DMS53 treated with DMSO at 0.1 percent for 48 hours (cell line): ENCODE results near the gene MIOS.

Source experiments
- DNase-seq: peaks from one replicate; lab custom pipeline; 2025; ENCODE audit not compliant: unreplicated experiment; lab: John Stamatoyannopoulos, UW

Gene MIOS

DNA sequence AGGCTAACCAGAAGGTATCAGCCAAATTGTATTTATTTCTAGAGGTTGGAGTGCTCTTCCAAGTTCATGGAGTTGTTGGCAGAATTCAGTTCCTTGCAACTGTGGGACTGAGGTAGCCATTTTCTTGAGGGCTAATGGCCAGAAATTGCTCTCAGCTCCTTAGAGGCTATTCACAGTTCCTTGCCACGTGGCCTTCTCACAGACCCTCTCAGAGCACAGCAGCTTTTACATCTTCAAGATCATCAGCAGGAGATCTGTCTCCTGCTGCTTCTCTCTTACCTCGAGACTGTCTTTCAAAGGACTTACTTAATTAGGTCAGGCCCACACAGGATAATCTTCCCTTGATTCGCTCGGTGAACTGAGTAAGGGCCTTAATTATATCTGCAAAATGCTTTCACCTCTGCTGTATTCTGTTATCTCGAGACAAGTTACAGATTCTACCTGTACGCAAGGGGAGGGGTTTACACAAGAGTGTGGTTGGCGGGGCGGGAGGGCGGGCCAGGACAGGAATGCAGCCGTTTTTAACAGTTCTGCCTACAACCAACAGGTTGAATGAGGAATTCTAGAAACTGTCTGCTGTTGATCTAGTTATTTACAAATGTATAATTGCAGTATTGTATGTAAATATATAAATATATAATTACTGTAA is 15.0 kb downstream of the MIOS start:
- DNase-seq, result no peak

DNA sequence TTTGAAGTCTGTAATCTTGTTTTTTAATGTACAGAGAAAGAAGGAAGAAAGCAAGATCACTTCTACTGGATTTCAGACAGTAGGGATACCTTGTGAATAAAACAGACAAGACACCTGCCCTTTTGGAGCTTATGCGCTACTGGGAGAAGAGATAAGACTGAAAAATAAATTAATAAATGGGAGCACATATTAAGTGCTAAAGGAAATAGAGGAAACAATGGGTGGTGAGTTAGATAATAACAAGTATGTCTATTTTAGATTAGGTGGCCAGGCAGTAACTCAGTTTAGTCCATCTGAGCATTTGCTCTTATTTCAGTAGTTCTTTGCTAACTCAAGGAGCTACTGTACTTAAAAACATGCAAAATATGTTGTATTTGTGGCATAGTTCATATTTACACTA is 15.9 kb downstream of the MIOS start:
- no peak for DNase-seq

DNA sequence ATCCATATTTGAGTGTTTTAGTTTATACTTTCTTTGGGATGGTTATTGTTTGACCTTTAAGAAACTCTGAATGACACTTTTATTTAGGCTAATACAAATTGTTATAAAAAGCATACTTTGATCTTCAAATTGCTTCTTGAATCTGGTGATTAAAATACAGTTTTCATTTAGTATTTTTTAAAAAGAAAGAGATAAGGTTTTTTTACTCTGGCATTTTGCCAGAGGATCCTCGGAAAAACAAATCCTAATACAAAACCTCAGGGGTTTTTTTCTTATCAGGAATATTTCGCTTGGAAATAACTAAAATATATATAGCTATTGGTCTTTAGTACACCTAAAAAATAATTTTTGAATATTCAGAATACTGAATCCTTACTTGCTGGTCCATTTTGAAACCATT is 17.0 kb downstream of the MIOS start:
- DNase-seq, result no peak

DNA sequence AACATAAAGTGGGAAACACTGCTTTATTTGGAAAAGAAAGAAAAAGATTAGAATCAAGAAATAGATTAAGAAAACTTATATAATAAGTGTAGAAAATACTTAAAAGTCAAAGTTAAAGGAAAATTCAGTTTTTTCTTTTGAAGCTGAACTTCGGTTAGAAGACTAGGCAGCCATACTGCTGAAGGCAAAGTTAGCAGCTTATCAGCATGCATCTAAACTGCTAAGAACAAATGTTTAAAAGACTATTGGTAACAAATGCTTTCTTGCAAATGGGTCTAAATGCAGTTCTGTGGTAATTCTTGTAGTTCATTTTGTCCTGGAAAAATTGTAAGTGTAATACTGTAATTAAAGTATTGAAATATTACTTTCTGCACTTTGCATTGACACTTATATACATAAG is 18.0 kb downstream of the MIOS start:
- DNase-seq, result no peak

DNA sequence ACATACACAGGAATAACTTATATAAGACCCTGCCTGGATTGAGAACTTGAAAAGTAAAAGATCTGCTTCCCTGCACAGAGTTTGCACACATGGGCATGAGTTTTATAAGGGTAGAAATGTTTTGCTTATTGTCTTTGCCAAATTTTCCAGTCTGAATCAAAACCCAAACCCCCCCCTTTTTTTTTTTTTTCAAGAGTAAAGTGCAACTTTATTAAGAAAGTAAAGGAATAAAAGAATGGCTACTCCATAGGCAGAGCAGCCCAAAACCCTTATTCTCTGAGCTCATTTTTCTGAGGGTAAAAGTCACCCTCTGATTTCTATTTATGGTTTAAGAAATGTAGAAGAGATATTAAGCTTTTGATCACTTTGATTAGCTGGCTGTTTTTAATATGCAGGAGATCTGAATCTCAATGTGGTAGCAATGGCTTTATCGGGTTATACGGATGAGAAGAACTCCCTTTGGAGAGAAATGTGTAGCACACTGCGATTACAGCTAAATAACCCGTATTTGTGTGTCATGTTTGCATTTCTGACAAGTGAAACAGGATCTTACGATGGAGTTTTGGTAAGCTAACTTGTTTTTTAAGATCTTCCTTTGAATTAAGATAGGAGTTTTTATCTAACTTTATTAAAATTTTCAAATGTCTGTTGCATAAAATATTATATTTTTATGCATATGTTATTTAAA is 18.7 kb downstream of the MIOS start:
- DNase-seq, result peak; percentile 56

DNA sequence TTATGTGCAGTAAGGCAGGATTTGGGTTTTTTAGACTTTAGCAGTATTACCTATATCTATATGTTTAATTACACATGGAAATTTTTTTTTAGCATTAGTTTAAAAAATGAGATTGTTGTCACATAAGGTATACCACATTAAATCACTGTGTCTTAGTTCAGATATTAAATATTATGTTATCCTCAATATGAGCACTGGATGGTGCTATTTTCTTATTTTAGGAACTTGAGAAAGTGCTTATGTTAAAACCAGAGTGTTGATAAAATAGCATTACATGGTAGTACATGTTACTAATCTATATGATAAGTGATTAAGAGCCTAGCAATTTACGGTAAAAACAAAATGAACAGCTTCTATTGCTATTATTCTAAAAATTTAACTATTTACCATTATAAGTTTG is 28.8 kb downstream of the MIOS start:
- peak; percentile 76 for DNase-seq

DNA sequence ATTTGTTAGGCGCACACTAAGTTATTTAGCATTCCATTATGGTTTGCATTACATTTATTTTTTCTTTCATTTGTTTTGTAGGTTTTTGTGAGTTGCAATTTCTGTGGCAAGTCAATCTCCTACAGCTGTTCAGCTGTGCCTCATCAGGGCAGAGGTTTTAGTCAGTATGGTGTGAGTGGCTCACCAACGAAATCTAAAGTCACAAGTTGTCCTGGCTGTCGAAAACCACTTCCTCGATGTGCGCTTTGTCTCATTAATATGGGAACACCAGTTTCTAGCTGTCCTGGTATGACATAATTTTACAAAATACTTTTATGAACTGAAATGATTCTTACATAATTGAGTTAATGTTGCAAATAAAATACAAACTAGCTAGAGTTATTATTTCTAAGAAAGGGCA is 29.5 kb downstream of the MIOS start:
- DNase-seq, result no peak

DNA sequence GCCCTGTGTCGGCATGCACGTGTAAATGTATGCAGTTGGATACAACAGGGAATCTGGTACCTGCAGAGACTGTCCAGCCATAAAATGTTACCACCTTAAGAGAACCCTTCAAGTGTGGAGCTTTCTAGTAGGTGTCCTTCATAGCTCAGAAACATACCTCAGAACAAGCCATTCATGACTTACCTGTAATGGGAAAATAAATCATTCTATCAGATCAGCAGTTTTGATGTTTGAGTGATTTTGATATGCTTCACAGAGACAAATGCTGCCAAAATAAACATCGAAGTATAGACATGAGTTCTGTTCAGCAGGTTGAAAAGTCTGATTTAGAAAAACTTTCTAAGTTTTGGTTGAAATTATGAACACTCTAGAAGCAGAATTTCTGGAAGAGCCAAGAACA is 40.3 kb downstream of the MIOS start:
- no peak for DNase-seq

DNA sequence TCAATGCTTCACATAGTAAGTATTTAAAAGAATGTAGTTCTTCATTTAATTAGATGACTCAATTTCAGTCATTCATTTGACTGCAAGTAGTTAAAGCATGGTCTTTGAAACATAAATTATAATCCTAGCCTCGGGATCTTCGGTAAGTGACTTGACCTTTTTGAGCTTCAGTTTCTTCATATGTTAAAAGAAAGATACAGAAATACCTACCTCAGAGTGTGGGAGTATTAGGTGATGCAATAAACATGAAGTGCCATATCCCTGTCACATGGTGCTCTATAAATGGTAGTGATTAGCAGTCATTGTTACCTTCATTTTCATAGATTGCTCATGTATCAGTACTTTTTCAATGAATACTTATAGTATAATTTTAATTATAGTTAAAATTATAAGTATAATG is 42.6 kb downstream of the MIOS start:
- no peak for DNase-seq

DNA sequence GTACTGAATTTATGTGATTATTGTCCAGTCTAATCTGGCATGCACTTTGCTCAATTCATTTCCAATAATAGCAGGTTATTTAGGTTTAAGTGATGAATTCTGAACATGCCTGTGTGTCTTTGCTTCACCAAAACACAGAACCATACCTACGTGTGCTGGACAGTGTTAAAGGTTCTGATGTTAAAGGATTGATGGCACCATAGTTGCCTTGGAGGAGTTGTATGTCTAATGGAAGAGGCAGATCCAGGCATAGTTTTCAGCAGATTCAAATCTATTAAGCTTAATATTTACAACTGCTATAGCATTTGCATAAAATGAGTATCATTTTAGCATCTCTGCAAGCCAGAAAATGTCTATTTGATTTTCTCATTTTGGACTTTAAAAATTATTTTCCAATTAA is 45.8 kb downstream of the MIOS start:
- no peak for DNase-seq

DNA sequence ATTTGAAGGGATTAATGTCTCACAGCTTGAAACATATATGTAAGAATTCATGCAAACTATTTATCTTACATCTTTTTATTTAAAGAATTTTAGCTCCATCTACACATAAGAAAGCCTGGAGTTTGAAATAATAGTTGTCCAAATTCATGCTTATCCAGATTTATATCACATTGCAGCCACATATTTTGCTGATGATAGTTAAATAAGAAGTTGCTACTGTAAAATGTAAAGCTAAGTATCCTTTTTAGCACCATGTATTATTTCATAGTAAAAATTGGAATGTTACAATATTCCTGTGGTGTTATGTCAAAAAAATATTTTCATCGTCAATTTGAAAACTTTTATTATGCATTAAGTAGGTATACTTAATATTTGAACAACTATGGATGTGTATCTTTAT is 46.5 kb downstream of the MIOS start:
- no peak for DNase-seq

DNA sequence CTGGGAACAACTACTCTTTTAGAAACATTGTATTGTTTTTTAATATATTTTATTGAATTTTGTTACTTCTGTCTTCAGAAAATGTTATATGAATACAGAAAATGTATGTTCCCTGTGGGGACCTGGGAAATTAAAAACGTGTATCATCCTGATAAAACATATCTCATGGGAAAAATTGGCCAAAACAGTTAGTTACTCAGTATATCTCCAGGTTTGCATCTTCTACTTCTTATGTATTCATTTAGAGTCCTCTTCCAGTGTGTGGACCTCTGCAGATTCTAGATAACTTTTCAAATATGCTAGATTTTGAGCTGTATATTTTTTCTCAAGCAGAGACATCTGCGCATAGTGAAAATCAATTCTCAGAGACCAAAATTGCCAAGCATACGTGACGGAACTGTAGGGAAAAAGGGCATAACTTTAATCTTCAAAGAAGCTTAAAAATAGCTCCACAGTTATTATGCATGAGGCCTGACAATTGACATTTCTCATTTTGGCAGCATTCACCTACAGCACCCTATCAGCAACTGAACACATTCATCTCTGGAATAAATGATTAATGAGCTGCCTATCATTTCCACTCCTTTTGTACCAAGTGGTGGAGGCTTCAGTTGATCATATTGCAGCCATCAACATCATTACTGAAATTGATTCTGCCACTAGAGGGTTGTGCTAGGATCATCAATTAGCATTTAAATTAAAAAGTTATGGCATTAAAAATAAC is 47.5 kb downstream of the MIOS start:
- DNase-seq, result no peak

DNA sequence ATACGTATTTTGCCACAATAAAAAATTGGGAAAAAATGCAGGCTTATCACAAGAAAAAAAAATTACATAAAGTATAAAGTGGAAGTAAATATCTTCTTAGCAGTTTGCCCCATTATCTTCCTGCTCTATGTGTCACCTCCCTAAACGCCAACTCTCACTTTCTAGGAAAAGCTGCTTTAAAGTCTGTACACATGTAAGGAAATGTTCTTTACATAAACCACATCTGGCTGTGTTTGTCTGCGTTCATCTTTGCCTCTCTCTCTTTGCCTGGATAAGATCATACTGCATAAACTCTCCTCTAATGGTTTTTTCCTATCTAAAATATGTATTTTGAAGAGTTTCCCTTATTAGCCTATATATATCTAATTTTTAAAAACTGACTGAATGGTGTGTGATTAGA is 50.9 kb downstream of the MIOS start:
- no peak for DNase-seq

DNA sequence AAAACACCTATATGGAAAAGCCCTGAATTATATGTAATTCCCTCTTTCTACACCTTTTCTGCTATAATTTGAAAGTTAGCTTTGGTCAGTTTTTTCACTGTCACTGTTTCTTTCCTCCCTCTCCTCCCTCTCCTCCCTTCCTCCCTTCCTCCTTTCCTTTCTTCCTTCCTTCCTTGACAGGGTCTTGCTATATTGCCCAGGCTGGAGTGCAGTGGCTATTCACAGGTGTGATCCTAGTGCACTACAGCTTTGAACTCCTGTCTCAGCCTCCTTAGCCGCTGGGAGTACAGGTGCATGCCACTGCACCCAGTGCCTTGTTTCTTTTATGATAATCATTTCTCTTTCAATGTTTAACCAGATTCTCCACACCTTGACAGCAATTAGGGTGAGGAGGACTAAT is 51.7 kb downstream of the MIOS start:
- no peak for DNase-seq

DNA sequence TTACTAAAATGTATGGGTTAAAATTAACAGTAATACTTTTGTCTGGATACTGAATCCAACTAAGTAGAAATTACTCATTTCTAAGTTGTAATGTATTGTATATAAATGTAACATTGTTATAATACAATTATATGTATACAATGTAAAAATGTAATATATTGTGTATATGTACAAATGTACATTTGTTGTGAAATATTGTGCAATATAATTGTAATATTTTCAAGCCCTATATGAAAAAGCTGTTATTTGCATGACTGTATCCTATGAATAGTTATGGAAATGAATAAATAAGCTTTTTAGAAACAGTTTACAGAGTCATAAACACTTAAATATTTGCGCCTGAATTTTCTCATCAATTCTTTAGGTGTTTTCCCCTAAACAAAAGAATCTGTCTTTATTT is 53.6 kb downstream of the MIOS start:
- DNase-seq, result no peak

DNA sequence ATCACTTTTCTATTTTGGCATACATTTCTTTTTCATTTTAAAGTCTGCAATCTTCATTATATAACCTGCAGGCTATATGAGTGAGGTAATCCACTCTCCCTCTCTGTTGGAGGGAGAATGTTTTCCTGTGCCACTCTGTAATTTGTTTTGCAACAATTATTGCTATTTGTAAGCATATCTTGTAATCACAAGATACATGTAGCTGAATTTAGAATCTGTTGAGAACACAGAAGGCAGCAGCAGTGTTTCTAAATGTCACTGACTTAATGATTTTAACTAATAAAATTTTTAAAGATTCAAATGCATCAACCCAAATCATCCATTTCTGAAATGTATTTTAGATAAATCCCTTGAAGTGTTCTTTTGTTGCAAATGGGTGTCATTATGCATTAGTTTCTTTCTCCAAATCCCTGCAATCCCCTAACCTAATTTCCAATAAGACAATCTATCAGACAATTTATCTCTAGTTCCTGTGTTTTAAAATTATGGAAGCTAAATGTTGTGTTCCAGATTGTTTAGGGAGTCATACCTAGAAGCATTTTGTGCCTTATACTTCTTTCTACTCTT is 54.0 kb downstream of the MIOS start:
- DNase-seq, result no peak

DNA sequence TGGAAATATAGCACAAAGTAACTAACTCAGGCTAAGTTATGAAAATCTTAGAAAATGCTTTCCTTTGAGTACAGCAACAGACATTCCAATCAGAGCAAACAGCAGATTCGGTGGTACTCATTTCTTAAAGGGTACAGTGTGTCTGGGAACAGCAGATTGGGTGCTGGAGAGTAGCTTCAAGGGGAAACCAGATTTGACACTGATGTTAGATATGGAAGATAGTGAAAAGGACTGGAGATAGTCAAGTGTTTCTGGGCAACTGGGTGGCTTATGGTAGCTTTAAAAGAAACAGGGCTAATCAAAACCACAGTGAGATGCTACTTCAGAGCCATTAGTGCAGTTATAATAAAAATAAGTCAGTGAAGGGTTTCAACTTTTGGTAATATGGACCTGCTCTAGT is 61.8 kb downstream of the MIOS start:
- no peak for DNase-seq

DNA sequence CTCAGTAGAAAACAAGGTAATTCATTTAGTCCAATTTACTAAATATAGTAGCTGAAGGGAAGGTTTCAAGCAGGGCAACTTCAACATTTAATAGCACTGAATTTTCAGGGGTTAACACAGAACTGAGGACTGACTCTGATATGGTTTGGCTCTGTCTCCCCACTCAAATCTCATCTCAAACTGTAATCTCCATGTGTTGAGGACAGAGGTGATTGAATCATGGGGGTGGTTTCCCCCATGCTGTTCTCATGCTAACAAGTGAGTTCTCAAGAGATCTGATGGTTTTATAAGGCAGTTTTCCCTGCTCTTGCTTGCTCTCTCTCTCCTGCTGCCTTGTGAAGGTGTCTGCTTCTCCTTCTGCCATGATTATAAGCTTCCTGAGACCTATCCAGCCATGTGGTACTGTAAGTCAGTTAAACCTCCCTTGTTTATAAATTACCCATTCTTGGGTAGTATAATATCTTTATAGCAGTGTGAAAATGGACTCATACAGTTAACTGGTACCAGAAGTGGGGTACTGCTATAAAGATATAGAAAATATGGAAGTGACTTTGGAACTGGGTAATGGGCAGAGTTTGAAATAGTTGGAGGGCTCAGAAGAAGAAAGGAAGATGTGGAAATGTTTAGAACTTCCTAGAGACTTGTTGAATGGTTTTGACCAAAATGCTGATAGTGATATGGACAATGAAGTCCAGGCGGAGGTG is 64.1 kb downstream of the MIOS start:
- DNase-seq, result no peak

DNA sequence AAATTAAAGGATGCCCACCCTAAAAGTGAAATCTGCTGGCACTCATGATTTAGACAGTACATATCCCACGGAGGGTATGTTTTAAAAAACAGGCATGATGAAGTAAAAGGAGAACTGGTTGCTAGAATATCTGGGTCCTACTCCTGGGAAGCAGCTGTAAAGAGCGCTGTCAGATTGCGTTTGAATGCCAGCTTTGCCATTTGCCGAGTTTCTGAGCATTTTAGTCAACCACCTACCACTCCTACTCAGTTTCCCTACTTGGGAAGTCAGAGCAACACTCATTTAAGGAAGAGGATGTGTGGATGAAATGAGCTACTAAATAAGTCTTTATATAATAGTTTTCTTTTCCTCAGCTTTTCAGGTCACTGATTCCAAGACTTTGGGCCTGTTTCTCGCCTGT is 72.7 kb downstream of the MIOS start:
- DNase-seq, result peak; percentile 19

DNA sequence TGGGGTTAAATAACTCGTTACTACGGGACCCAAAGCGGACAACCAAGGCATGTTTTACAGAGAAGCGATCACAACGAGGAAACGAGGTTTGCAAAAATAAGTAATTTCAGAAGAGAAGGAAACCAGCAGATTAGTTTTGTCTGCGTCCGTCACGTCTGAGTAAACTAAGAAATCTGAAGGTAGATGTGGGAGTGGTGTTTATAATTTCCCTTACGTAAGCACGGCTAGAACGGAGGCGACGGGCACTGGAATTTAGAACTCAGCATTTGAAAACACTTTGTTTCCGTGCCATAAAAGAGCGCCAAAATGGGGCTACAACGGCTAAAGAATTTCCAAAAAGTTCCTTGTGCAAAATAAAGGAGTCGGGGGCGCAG is 73.2 kb downstream of the MIOS start:
- DNase-seq, result peak; percentile 19
